Activated T-helper 2 cell treated with anti-CD3 and anti-CD28 coated beads, Interferon-gamma antibody, Interleukin-2, Interleukin-4, amounts not matched to agents 10 μg/mL and 5 μg/mL and 100 μg/mL, durations not matched to agents 14 hours and 24 hours and 36 hours (primary cell): ENCODE results near the gene MMP24. TPM values are rescaled to one million over a fixed set of nuclear protein-coding genes. Genes with fewer than 3 reads are reported as not detected.
A peak's percentile ranks its signal among the peaks of the same experiment; 100 is the strongest.

ENCODE experiments used
- DNase-seq: peaks from one replicate; pipeline ENCODE4 v3.0.0; 2021; ENCODE audit warnings: low spot score
- H3K27ac Mint-ChIP-seq: one replicate; pipeline ENCODE4 v1.8.0; 2021; ENCODE audit warnings: mixed read lengths
- H3K27me3 Mint-ChIP-seq: one replicate; pipeline ENCODE4 v1.8.0; 2021; ENCODE audit warnings: low read depth, mixed read lengths
- H3K36me3 Mint-ChIP-seq: one replicate; pipeline ENCODE4 v1.8.0; 2021; ENCODE audit warnings: low read depth, mixed read lengths
- H3K4me1 Mint-ChIP-seq: one replicate; pipeline ENCODE4 v1.8.0; 2021; ENCODE audit warnings: low read depth, mixed read lengths
- H3K4me3 Mint-ChIP-seq: one replicate; pipeline ENCODE4 v1.8.0; 2021; ENCODE audit warnings: low read depth, mild to moderate bottlenecking, moderate library complexity, mixed read lengths
- H3K9me3 Mint-ChIP-seq: one replicate; pipeline ENCODE4 v1.8.0; 2021; ENCODE audit warnings: mixed read lengths
- intact Hi-C: fragments of 100-400 bp; cut with micrococcal nuclease; formaldehyde crosslinking; loops from one replicate; pipeline ENCODE4 v1.15.1; 2023
- total RNA-seq: library from RNA; stranded (reverse); gene quantifications from 2 replicates; pipeline ENCODE4 v1.2.3, GENCODE V29; 2022

Gene MMP24
- total RNA-seq, 1 donor from 2014 or later, result not detected

- Mint-ChIP-seq H3K9me3 (no peaks in the 10 kb centered on the region), H3K36me3 (peaks cover 10% of the 10 kb centered on the region), H3K27ac (no peak overlapping the region), H3K27me3 (no peaks in the 10 kb centered on the region), H3K4me1 (peaks cover 23% of the 10 kb centered on the region), H3K4me3 (no peak overlapping the region)
- intact Hi-C loops, result no loop called here
- no peak for DNase-seq
Observed at GRCh38 chr20:35320396-35321126, 94.1 kb downstream of the MMP24 start.

GRCh38 chr20:35325401-35325800, 98.9 kb downstream of the MMP24 start:
- Mint-ChIP-seq H3K27me3 (no peaks in the 10 kb centered on the region), H3K36me3 (peaks cover 12% of the 10 kb centered on the region), H3K4me1 (peaks cover 33% of the 10 kb centered on the region), H3K27ac (no peak overlapping the region), H3K4me3 (no peak overlapping the region), H3K9me3 (no peaks in the 10 kb centered on the region)
- intact Hi-C loops, result no loop called here
- DNase-seq, result no peak

GRCh38 chr20:35326021-35326739, 99.7 kb downstream of the MMP24 start:
- H3K4me3 Mint-ChIP-seq, result no peak overlapping the region
- H3K9me3 Mint-ChIP-seq, result no peaks in the 10 kb centered on the region
- H3K27me3 Mint-ChIP-seq, result no peaks in the 10 kb centered on the region
- peaks cover 33% of the 10 kb centered on the region for H3K4me1 Mint-ChIP-seq
- intact Hi-C loops, result no loop called here
- DNase-seq, result no peak
- peak overlapping the region; percentile 8 for H3K27ac Mint-ChIP-seq
- H3K36me3 Mint-ChIP-seq, result peaks cover 12% of the 10 kb centered on the region

Other genes with a start within 250 kb of the MMP24 start
- 52.3 and 52.4 TPM in 2 replicates for gene TRPC4AP, start 133.9 kb upstream of the MMP24 start, total RNA-seq
- 25.5 and 25.7 TPM in 2 replicates for gene EDEM2, start 79.4 kb upstream of the MMP24 start, total RNA-seq
- gene PROCR, start 54.6 kb upstream of the MMP24 start, total RNA-seq, result 0.43 and 0.64 TPM in 2 replicates
- gene MMP24OS, start 51.4 kb downstream of the MMP24 start, total RNA-seq, result 31.4 and 33.0 TPM in 2 replicates
- 179 and 183 TPM in 2 replicates for gene EIF6, start 58.1 kb downstream of the MMP24 start, total RNA-seq
- gene FAM83C, start 65.7 kb downstream of the MMP24 start, total RNA-seq, result not detected in 2 replicates
- gene UQCC1, start 185.3 kb downstream of the MMP24 start, total RNA-seq, result 53.9 and 65.7 TPM in 2 replicates
- not detected in 2 replicates for gene GDF5, start 211.5 kb downstream of the MMP24 start, total RNA-seq
- gene CEP250, start 228.9 kb downstream of the MMP24 start, total RNA-seq, result 51.0 and 54.6 TPM in 2 replicates